HEK293 (cell line): ENCODE results near the gene CHFR.

Source experiments
- BCL11A ChIP-seq: fragments of 450-650 bp; formaldehyde crosslinking; IDR thresholded peaks from 2 replicates; pipeline ENCODE4 v1.5.1; 2016; ENCODE audit warnings: low read depth, missing biosample characterization, missing genetic modification characterization
- FEZF1 ChIP-seq: fragments of 450-650 bp; formaldehyde crosslinking; IDR thresholded peaks from 2 replicates; pipeline ENCODE4 v1.5.1; 2016; ENCODE audit warnings: missing biosample characterization, missing genetic modification characterization
- KLF1 ChIP-seq: fragments of 450-650 bp; formaldehyde crosslinking; IDR thresholded peaks from 2 replicates; pipeline ENCODE4 v1.5.1; 2016; ENCODE audit warnings: missing biosample characterization, missing genetic modification characterization
- KLF9 ChIP-seq: fragments of 450-650 bp; formaldehyde crosslinking; IDR thresholded peaks from 2 replicates; pipeline ENCODE4 v1.5.1; 2016; ENCODE audit warnings: missing biosample characterization, missing genetic modification characterization, low read depth
- MYNN ChIP-seq: fragments of 450-650 bp; formaldehyde crosslinking; IDR thresholded peaks from 2 replicates; pipeline ENCODE4 v1.5.1; 2016; ENCODE audit warnings: missing biosample characterization, missing genetic modification characterization, borderline replicate concordance
- PRDM1 ChIP-seq: fragments of 450-650 bp; formaldehyde crosslinking; IDR thresholded peaks from 2 replicates; pipeline ENCODE4; 2016; ENCODE audit warnings: missing biosample characterization, missing genetic modification characterization
- REPIN1 ChIP-seq: fragments of 450-650 bp; formaldehyde crosslinking; IDR thresholded peaks from 2 replicates; pipeline ENCODE4 v1.5.1; 2017; ENCODE audit warnings: missing biosample characterization, missing genetic modification characterization, low read depth
- SCRT2 ChIP-seq: fragments of 450-650 bp; formaldehyde crosslinking; IDR thresholded peaks from 2 replicates; pipeline ENCODE4 v1.5.1; 2016; ENCODE audit warnings: missing biosample characterization, missing genetic modification characterization
- SP2 ChIP-seq: fragments of 450-650 bp; formaldehyde crosslinking; IDR thresholded peaks from 2 replicates; pipeline ENCODE4 v1.5.1; 2016; ENCODE audit warnings: missing biosample characterization, missing genetic modification characterization
- ZBTB17 ChIP-seq: fragments of 450-650 bp; formaldehyde crosslinking; IDR thresholded peaks from 2 replicates; pipeline ENCODE4 v1.5.1; 2016; ENCODE audit warnings: missing biosample characterization, missing genetic modification characterization
- ZBTB20 ChIP-seq: fragments of 450-650 bp; formaldehyde crosslinking; IDR thresholded peaks from 2 replicates; pipeline ENCODE4 v1.5.1; 2016; ENCODE audit warnings: missing biosample characterization, missing genetic modification characterization
- ZEB2 ChIP-seq: fragments of 450-650 bp; formaldehyde crosslinking; IDR thresholded peaks from 2 replicates; pipeline ENCODE4 v1.5.1; 2016; ENCODE audit warnings: missing biosample characterization, missing genetic modification characterization
- ZFHX2 ChIP-seq: fragments of 450-650 bp; formaldehyde crosslinking; conservative IDR thresholded peaks from 2 replicates; pipeline ENCODE4 v1.5.1; 2016; ENCODE audit warnings: missing biosample characterization, missing genetic modification characterization
- ZNF133 ChIP-seq: fragments of 450-650 bp; formaldehyde crosslinking; IDR thresholded peaks from 2 replicates; pipeline ENCODE4 v1.5.1; 2016; ENCODE audit warnings: missing biosample characterization, missing genetic modification characterization
- ZNF16 ChIP-seq: fragments of 450-650 bp; formaldehyde crosslinking; IDR thresholded peaks from 2 replicates; pipeline ENCODE4 v1.5.1; 2016; ENCODE audit warnings: low read depth, missing biosample characterization, missing genetic modification characterization
- ZNF248 ChIP-seq: fragments of 450-650 bp; formaldehyde crosslinking; IDR thresholded peaks from 2 replicates; pipeline ENCODE4 v1.5.1; 2017; ENCODE audit warnings: missing biosample characterization, missing genetic modification characterization
- ZNF335 ChIP-seq: fragments of 450-650 bp; formaldehyde crosslinking; conservative IDR thresholded peaks from 2 replicates; pipeline ENCODE4 v1.5.1; 2016; ENCODE audit warnings: missing biosample characterization, missing genetic modification characterization
- ZNF354C ChIP-seq: fragments of 450-650 bp; formaldehyde crosslinking; IDR thresholded peaks from 2 replicates; pipeline ENCODE4 v1.5.1; 2016; ENCODE audit warnings: missing biosample characterization, missing genetic modification characterization, low read depth, borderline replicate concordance
- ZNF37A ChIP-seq: fragments of 450-650 bp; IDR thresholded peaks from 2 replicates; pipeline ENCODE4 v1.5.1; 2018; ENCODE audit warnings: missing biosample characterization, missing genetic modification characterization
- ZNF394 ChIP-seq: fragments of 450-650 bp; formaldehyde crosslinking; IDR thresholded peaks from 2 replicates; pipeline ENCODE4 v1.5.1; 2016; ENCODE audit warnings: missing biosample characterization, missing genetic modification characterization, mild to moderate bottlenecking, moderate library complexity, borderline replicate concordance
- ZNF48 ChIP-seq: fragments of 450-650 bp; formaldehyde crosslinking; IDR thresholded peaks from 2 replicates; pipeline ENCODE4 v1.5.1; 2016; ENCODE audit warnings: missing biosample characterization, missing genetic modification characterization
- ZNF521 ChIP-seq: fragments of 450-650 bp; formaldehyde crosslinking; IDR thresholded peaks from 2 replicates; pipeline ENCODE4 v1.5.1; 2017; ENCODE audit warnings: missing biosample characterization, mild to moderate bottlenecking, missing genetic modification characterization
- ZNF548 ChIP-seq: fragments of 450-650 bp; formaldehyde crosslinking; IDR thresholded peaks from 2 replicates; pipeline ENCODE4 v1.5.1; 2016; ENCODE audit warnings: missing biosample characterization, missing genetic modification characterization
- ZNF549 ChIP-seq: fragments of 450-650 bp; IDR thresholded peaks from 2 replicates; pipeline ENCODE4 v1.5.1; 2018; ENCODE audit warnings: missing biosample characterization, missing genetic modification characterization, mild to moderate bottlenecking, inconsistent platforms, moderate library complexity
- ZNF670 ChIP-seq: fragments of 450-650 bp; formaldehyde crosslinking; IDR thresholded peaks from 2 replicates; pipeline ENCODE4 v1.5.1; 2016; ENCODE audit warnings: missing biosample characterization, missing genetic modification characterization, low read depth
- ZNF76 ChIP-seq: fragments of 450-650 bp; formaldehyde crosslinking; IDR thresholded peaks from 2 replicates; pipeline ENCODE4; 2016; ENCODE audit warnings: low read depth, missing biosample characterization, missing genetic modification characterization, borderline replicate concordance
- ZNF768 ChIP-seq: fragments of 450-650 bp; formaldehyde crosslinking; IDR thresholded peaks from 2 replicates; pipeline ENCODE4 v1.5.1; 2018; ENCODE audit warnings: missing biosample characterization, mild to moderate bottlenecking, missing genetic modification characterization
- ZNF837 ChIP-seq: fragments of 450-650 bp; formaldehyde crosslinking; IDR thresholded peaks from 2 replicates; pipeline ENCODE4 v1.5.1; 2016; ENCODE audit warnings: missing biosample characterization, missing genetic modification characterization
- ZSCAN16 ChIP-seq: fragments of 450-650 bp; formaldehyde crosslinking; IDR thresholded peaks from 2 replicates; pipeline ENCODE4 v1.5.1; 2016; ENCODE audit warnings: missing biosample characterization, missing genetic modification characterization
- TF ChIP-seq, protein P1 (sequence below): IDR thresholded peaks from 2 replicates; pipeline ENCODE4 v1.6.1; 2011; ENCODE audit warnings: mild to moderate bottlenecking, low read depth, low read length, borderline replicate concordance
- TF ChIP-seq, protein P2 (sequence below): fragments of 450-650 bp; formaldehyde crosslinking; IDR thresholded peaks from 2 replicates; pipeline ENCODE4 v1.5.1; 2016; ENCODE audit warnings: missing biosample characterization, missing genetic modification characterization
- TF ChIP-seq, protein P3 (sequence below): fragments of 450-650 bp; formaldehyde crosslinking; IDR thresholded peaks from 2 replicates; pipeline ENCODE4 v1.5.1; 2016; ENCODE audit warnings: missing biosample characterization, missing genetic modification characterization
- TF ChIP-seq, protein P4 (sequence below): fragments of 450-650 bp; formaldehyde crosslinking; IDR thresholded peaks from 2 replicates; pipeline ENCODE4 v1.5.1; 2016; ENCODE audit warnings: missing biosample characterization, missing genetic modification characterization
- TF ChIP-seq, protein P5 (sequence below): fragments of 450-650 bp; formaldehyde crosslinking; IDR thresholded peaks from 2 replicates; pipeline ENCODE4 v1.5.1; 2016; ENCODE audit warnings: missing biosample characterization, missing genetic modification characterization
- TF ChIP-seq, protein P6 (sequence below): fragments of 450-650 bp; formaldehyde crosslinking; IDR thresholded peaks from 2 replicates; pipeline ENCODE4; 2016; ENCODE audit warnings: missing biosample characterization, missing genetic modification characterization

CHFR gene

DNA sequence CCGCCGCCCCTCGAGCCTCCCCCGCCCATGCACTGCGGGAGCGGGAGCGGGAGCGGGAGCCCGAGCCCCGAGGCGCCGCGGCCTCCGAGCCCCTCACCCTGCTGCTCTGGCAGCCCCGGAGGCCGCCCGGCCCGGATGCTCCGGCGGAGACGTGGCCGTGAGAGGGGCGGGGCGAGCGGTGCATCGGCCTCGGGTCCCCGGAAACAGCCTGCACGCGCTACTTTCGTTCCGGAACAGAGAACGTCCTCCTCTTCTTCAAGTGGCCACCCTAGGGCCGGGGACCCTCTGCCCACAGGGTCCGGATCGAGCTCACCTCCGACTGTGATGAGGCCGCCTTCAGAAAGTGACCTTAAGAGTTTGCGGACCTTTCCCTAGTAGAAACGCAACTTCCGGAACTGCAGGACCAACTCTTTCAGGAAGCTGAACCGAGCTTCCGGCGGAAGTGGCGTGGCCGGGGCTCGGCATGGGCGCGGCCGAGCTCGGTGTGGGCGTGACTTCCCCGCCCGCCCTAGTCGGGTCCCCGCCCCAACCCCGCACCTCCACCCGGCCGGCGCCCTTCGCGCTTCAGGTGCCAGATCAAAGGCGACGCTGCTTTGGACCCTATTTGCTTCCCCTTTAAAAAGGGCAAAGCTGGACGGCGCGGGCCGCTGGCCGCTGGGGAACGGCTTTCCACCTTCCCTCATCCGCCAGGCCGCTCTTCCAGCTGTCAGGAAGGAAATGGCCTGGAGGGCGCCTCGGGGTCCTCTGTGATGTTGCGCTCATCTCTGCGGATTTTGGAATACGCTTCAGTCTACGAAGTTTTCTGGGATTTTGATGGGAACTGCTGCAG lies 58.5 kb downstream of the CHFR start, which contains the start of gene GOLGA3 (continued):
- TF ChIP-seq, protein P1, sequence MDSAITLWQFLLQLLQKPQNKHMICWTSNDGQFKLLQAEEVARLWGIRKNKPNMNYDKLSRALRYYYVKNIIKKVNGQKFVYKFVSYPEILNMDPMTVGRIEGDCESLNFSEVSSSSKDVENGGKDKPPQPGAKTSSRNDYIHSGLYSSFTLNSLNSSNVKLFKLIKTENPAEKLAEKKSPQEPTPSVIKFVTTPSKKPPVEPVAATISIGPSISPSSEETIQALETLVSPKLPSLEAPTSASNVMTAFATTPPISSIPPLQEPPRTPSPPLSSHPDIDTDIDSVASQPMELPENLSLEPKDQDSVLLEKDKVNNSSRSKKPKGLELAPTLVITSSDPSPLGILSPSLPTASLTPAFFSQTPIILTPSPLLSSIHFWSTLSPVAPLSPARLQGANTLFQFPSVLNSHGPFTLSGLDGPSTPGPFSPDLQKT, result peak; percentile 88
- TF ChIP-seq ZNF335, result no peak
- TF ChIP-seq ZNF37A (tag by site-specific recombination), result no peak
- TF ChIP-seq, protein P2, sequence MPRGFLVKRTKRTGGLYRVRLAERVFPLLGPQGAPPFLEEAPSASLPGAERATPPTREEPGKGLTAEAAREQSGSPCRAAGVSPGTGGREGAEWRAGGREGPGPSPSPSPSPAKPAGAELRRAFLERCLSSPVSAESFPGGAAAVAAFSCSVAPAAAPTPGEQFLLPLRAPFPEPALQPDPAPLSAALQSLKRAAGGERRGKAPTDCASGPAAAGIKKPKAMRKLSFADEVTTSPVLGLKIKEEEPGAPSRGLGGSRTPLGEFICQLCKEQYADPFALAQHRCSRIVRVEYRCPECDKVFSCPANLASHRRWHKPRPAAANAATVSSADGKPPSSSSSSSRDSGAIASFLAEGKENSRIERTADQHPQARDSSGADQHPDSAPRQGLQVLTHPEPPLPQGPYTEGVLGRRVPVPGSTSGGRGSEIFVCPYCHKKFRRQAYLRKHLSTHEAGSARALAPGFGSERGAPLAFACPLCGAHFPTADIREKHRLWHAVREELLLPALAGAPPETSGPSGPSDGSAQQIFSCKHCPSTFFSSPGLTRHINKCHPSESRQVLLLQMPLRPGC (tag by site-specific recombination), result peak; percentile 93
- TF ChIP-seq ZBTB20, result peak; percentile 77
- TF ChIP-seq PRDM1 (tag by site-specific recombination), result 0 out of 2 replicates have a peak, but pooled peaks have one; percentile 16
- TF ChIP-seq ZNF768 (tag by site-specific recombination), result no peak
- TF ChIP-seq KLF1 (tag by site-specific recombination), result peak; percentile 88
- TF ChIP-seq ZNF548 (tag by site-specific recombination), result no peak
- TF ChIP-seq ZNF670 (tag by site-specific recombination), result no peak
- peak; percentile 50; the same call in 1 of the 2 replicates for TF ChIP-seq ZBTB17
- TF ChIP-seq ZNF48, result no peak
- 0 out of 2 replicates have a peak, but pooled peaks have one; percentile 13 for TF ChIP-seq MYNN (tag by site-specific recombination)
- no peak; the same call in 1 of the 2 replicates for TF ChIP-seq ZNF133 (tag by site-specific recombination)
- peak; percentile 54 for TF ChIP-seq SCRT2
- TF ChIP-seq FEZF1 (tag by site-specific recombination), result peak; percentile 60
- TF ChIP-seq REPIN1 (tag by site-specific recombination), result peak; percentile 95
- TF ChIP-seq ZNF76 (tag by site-specific recombination), result peak; percentile 89
- TF ChIP-seq ZNF521 (tag by site-specific recombination), result no peak
- peak; percentile 90; the same call in 1 of the 2 replicates for TF ChIP-seq ZNF837
- TF ChIP-seq ZNF549, result no peak
- TF ChIP-seq ZNF354C (tag by site-specific recombination), result no peak
- peak; percentile 63; the same call in 1 of the 2 replicates for TF ChIP-seq ZFHX2
- no peak for TF ChIP-seq ZNF248 (tag by site-specific recombination)
- TF ChIP-seq, protein P3, sequence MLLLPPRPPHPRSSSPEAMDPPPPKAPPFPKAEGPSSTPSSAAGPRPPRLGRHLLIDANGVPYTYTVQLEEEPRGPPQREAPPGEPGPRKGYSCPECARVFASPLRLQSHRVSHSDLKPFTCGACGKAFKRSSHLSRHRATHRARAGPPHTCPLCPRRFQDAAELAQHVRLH (tag by site-specific recombination), result peak; percentile 97
- no peak for TF ChIP-seq ZSCAN16 (tag by site-specific recombination)
- peak; percentile 99 for TF ChIP-seq KLF9
- TF ChIP-seq ZNF394 (tag by site-specific recombination), result peak; percentile 86
- TF ChIP-seq, protein P4, sequence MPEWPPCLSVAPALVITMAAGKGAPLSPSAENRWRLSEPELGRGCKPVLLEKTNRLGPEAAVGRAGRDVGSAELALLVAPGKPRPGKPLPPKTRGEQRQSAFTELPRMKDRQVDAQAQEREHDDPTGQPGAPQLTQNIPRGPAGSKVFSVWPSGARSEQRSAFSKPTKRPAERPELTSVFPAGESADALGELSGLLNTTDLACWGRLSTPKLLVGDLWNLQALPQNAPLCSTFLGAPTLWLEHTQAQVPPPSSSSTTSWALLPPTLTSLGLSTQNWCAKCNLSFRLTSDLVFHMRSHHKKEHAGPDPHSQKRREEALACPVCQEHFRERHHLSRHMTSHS (tag by site-specific recombination), result no peak
- TF ChIP-seq, protein P5, sequence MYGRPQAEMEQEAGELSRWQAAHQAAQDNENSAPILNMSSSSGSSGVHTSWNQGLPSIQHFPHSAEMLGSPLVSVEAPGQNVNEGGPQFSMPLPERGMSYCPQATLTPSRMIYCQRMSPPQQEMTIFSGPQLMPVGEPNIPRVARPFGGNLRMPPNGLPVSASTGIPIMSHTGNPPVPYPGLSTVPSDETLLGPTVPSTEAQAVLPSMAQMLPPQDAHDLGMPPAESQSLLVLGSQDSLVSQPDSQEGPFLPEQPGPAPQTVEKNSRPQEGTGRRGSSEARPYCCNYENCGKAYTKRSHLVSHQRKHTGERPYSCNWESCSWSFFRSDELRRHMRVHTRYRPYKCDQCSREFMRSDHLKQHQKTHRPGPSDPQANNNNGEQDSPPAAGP, result peak; percentile 98
- TF ChIP-seq, protein P6, sequence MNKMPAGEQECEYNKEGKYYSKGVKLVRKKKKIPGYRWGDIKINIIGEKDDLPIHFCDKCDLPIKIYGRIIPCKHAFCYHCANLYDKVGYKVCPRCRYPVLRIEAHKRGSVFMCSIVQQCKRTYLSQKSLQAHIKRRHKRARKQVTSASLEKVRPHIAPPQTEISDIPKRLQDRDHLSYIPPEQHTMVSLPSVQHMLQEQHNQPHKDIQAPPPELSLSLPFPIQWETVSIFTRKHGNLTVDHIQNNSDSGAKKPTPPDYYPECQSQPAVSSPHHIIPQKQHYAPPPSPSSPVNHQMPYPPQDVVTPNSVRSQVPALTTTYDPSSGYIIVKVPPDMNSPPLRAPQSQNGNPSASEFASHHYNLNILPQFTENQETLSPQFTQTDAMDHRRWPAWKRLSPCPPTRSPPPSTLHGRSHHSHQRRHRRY (tag by site-specific recombination), result peak; percentile 82; the same call in 1 of the 2 replicates
- TF ChIP-seq ZEB2 (tag by site-specific recombination), result peak; percentile 97
- TF ChIP-seq ZNF16, result no peak
- TF ChIP-seq BCL11A (tag by site-specific recombination), result no peak
- TF ChIP-seq SP2 (tag by site-specific recombination), result peak; percentile 88
